CD4-positive, CD25-positive, alpha-beta regulatory T cell (primary cell): ENCODE results near the gene GPX1. TPM values are rescaled to one million over a fixed set of nuclear protein-coding genes. Genes with fewer than 3 reads are reported as not detected.
"Not testable (repeated sequence)": the region's sequence is repeated elsewhere in the genome, so short reads cannot be mapped to it uniquely, and the experiment has no call there.

Experiments
- ATAC-seq, 2 donors: fragments of 150-1000 bp; cut with Tn5 transposase; one replicate each; pipeline ENCODE4 v1.10.0; 2021; ENCODE audit warnings: low read depth in 2 of 2, moderate number of reproducible peaks in 2 of 2, moderate library complexity in 1 of 2
- DNase-seq, 3 donors: peaks; one replicate each; pipeline versions ENCODE4 v3.0.0 to v3.0.0-alpha.2; 2012 to 2022; ENCODE audit warnings: mixed read lengths in 1 of 3
- H3K27ac ChIP-seq: one replicate; pipeline ENCODE4 v1.7.0; 2013; ENCODE audit warnings: mild to moderate bottlenecking, low read length; ENCODE audit not compliant: insufficient read depth, poor library complexity, severe bottlenecking
- H3K27me3 ChIP-seq: one replicate; pipeline ENCODE4 v1.7.0; 2013; ENCODE audit warnings: low read length; ENCODE audit not compliant: control insufficient read depth, insufficient read depth
- H3K36me3 ChIP-seq: one replicate; pipeline ENCODE4 v1.7.0; 2013; ENCODE audit warnings: mild to moderate bottlenecking, low read length, moderate library complexity; ENCODE audit not compliant: control insufficient read depth, insufficient read depth
- H3K4me1 ChIP-seq: 2 replicates; pipeline ENCODE4 v1.7.0; 2013; ENCODE audit warnings: mild to moderate bottlenecking, low read length; ENCODE audit not compliant: insufficient read depth, control insufficient read depth, poor library complexity, severe bottlenecking
- H3K4me3 ChIP-seq: one replicate; pipeline ENCODE4 v1.7.0; 2013; ENCODE audit warnings: low read depth, mild to moderate bottlenecking, low read length, moderate library complexity
- H3K9me3 ChIP-seq, 2 experiments: 1 replicate in 1 of 2; 2 replicates in 1 of 2; pipeline ENCODE4 v1.7.0; 2013; ENCODE audit warnings: low read length in 2 of 2, mild to moderate bottlenecking in 1 of 2, moderate library complexity in 1 of 2; ENCODE audit not compliant: control insufficient read depth in 2 of 2
- H3K27ac Mint-ChIP-seq, 3 donors: one replicate each; pipeline ENCODE4 v1.8.0; 2020 to 2022; ENCODE audit warnings: mild to moderate bottlenecking in 3 of 3, mixed read lengths in 3 of 3, moderate library complexity in 2 of 3
- H3K27me3 Mint-ChIP-seq: one replicate; pipeline ENCODE4 v1.8.0; 2022; ENCODE audit warnings: mild to moderate bottlenecking, mixed read lengths
- H3K36me3 Mint-ChIP-seq: one replicate; pipeline ENCODE4 v1.8.0; 2020; ENCODE audit warnings: mixed read lengths
- H3K4me1 Mint-ChIP-seq, 4 donors: one replicate each; pipeline ENCODE4 v1.8.0; 2020 to 2022; ENCODE audit warnings: mixed read lengths in 4 of 4, mild to moderate bottlenecking in 1 of 4
- H3K4me3 Mint-ChIP-seq, 4 donors: one replicate each; pipeline ENCODE4 v1.8.0; 2020 to 2022; ENCODE audit warnings: mild to moderate bottlenecking in 4 of 4, mixed read lengths in 4 of 4, moderate library complexity in 3 of 4
- H3K9me3 Mint-ChIP-seq, 7 donors: one replicate each; pipeline ENCODE4 v1.8.0; 2020 to 2022; ENCODE audit warnings: mixed read lengths in 7 of 7, mild to moderate bottlenecking in 3 of 7, moderate library complexity in 2 of 7
- polyA plus RNA-seq, 4 donors: library from polyadenylated mRNA; unstranded; fragments of 300-500 nt; fragmentation: Illumina TruSeq; gene quantifications; one replicate each; pipeline ENCODE4 v1.2.3, GENCODE V29; 2021
- total RNA-seq: library from RNA; stranded (reverse); gene quantifications from one replicate; pipeline ENCODE4 v1.2.3, GENCODE V29; 2022

The GPX1 gene
- total and polyA plus RNA-seq, 5 donors from 2014 or later: 74.1 to 304 (median 241) TPM

GRCh38 chr3:49391310-49391709 lies 33.2 kb upstream of the GPX1 start:
- H3K27me3 ChIP-seq, H3K27me3 Mint-ChIP-seq, H3K9me3 ChIP-seq, H3K27ac ChIP-seq, H3K27ac Mint-ChIP-seq, DNase-seq, ATAC-seq, H3K4me3 ChIP-seq, H3K4me3 Mint-ChIP-seq, H3K9me3 Mint-ChIP-seq: not testable (repeated sequence)
- Histone ChIP-seq H3K36me3 (peaks cover 17% of the 10 kb centered on the region), H3K4me1 (peaks cover 22% of the 10 kb centered on the region)
- peaks cover 21% of the 10 kb centered on the region for H3K36me3 Mint-ChIP-seq
- peaks cover 14 to 80% (median 41%) of the 10 kb centered on the region in 4 donors for H3K4me1 Mint-ChIP-seq

GRCh38 chr3:49389297-49389696 lies 31.1 kb upstream of the GPX1 start:
- peaks cover 8% of the 10 kb centered on the region for H3K36me3 ChIP-seq
- no peak overlapping the region for H3K27ac Mint-ChIP-seq
- DNase-seq (no peak), ATAC-seq (no peak)
- H3K4me3 Mint-ChIP-seq: peak overlapping the region in 1 of 4 donors; percentile 50
- no peaks in the 10 kb centered on the region for H3K27me3 Mint-ChIP-seq
- no peaks in the 10 kb centered on the region for H3K9me3 ChIP-seq
- H3K4me3 ChIP-seq: no peak overlapping the region
- peaks cover 15 to 79% (median 39%) of the 10 kb centered on the region in 4 donors for H3K4me1 Mint-ChIP-seq
- H3K36me3 Mint-ChIP-seq: peaks cover 11% of the 10 kb centered on the region
- no peak overlapping the region for H3K27ac ChIP-seq
- no peaks in the 10 kb centered on the region for H3K9me3 Mint-ChIP-seq
- H3K27me3 ChIP-seq: no peaks in the 10 kb centered on the region
- H3K4me1 ChIP-seq: peaks cover 38% of the 10 kb centered on the region

GRCh38 chr3:49388289-49388820 lies 30.2 kb upstream of the GPX1 start:
- H3K27ac ChIP-seq: no peak overlapping the region
- H3K36me3 Mint-ChIP-seq: peaks cover 10% of the 10 kb centered on the region
- no peaks in the 10 kb centered on the region for H3K27me3 ChIP-seq
- H3K4me3 ChIP-seq: no peak overlapping the region
- H3K36me3 ChIP-seq: peaks cover 8% of the 10 kb centered on the region
- H3K9me3 Mint-ChIP-seq: no peaks in the 10 kb centered on the region
- DNase-seq (no peak), ATAC-seq (no peak)
- peak overlapping the region in 2 of 3 donors; percentile 5 to 39 for H3K27ac Mint-ChIP-seq
- peaks cover 15 to 79% (median 46%) of the 10 kb centered on the region in 4 donors for H3K4me1 Mint-ChIP-seq
- no peaks in the 10 kb centered on the region for H3K9me3 ChIP-seq
- no peaks in the 10 kb centered on the region for H3K27me3 Mint-ChIP-seq
- peaks cover 38% of the 10 kb centered on the region for H3K4me1 ChIP-seq
- H3K4me3 Mint-ChIP-seq: peak overlapping the region in 2 of 4 donors; percentile 3 to 30

- H3K4me3 ChIP-seq: no peak overlapping the region
- H3K27me3 Mint-ChIP-seq: no peaks in the 10 kb centered on the region
- H3K9me3 ChIP-seq: no peaks in the 10 kb centered on the region
- H3K36me3 ChIP-seq: peaks cover 8% of the 10 kb centered on the region
- DNase-seq: no peak
- peaks cover 15 to 79% (median 44%) of the 10 kb centered on the region in 4 donors for H3K4me1 Mint-ChIP-seq
- peaks cover 7% of the 10 kb centered on the region for H3K36me3 Mint-ChIP-seq
- no peak for ATAC-seq
- peaks cover 38% of the 10 kb centered on the region for H3K4me1 ChIP-seq
- peak overlapping the region in 2 of 4 donors; percentile 30 to 51 for H3K4me3 Mint-ChIP-seq
- no peaks in the 10 kb centered on the region for H3K27me3 ChIP-seq
- peak overlapping the region in 1 of 3 donors; percentile 39 for H3K27ac Mint-ChIP-seq
- H3K9me3 Mint-ChIP-seq: no peaks in the 10 kb centered on the region
- H3K27ac ChIP-seq: no peak overlapping the region
These were observed 29.6 kb upstream of the GPX1 start for GRCh38 chr3:49387721-49388120.

- no peak overlapping the region for H3K27ac ChIP-seq
- Mint-ChIP-seq H3K4me3 (peak overlapping the region in 3 of 4 donors; percentile 0 to 35 (median 21)), H3K9me3 (no peaks in the 10 kb centered on the region), H3K27ac (peak overlapping the region in 2 of 3 donors; percentile 4 to 9), H3K27me3 (no peaks in the 10 kb centered on the region), H3K4me1 (peaks cover 15 to 83% (median 42%) of the 10 kb centered on the region in 4 donors), H3K36me3 (peaks cover 7% of the 10 kb centered on the region)
- peaks cover 38% of the 10 kb centered on the region for H3K4me1 ChIP-seq
- H3K9me3 ChIP-seq: no peaks in the 10 kb centered on the region
- no peak for ATAC-seq
- peaks cover 4% of the 10 kb centered on the region for H3K36me3 ChIP-seq
- DNase-seq: no peak
- H3K4me3 ChIP-seq: peak overlapping the region; percentile 26
- no peaks in the 10 kb centered on the region for H3K27me3 ChIP-seq
These were observed 28.1 kb upstream of the GPX1 start for GRCh38 chr3:49386056-49386756.

- Histone ChIP-seq H3K36me3 (peaks cover 4% of the 10 kb centered on the region), H3K27ac (no peak overlapping the region), H3K4me1 (peaks cover 38% of the 10 kb centered on the region), H3K9me3 (no peaks in the 10 kb centered on the region), H3K27me3 (no peaks in the 10 kb centered on the region), H3K4me3 (peak overlapping the region; percentile 26)
- peaks cover 15 to 85% (median 41%) of the 10 kb centered on the region in 4 donors for H3K4me1 Mint-ChIP-seq
- H3K9me3 Mint-ChIP-seq: no peaks in the 10 kb centered on the region
- H3K27me3 Mint-ChIP-seq: no peaks in the 10 kb centered on the region
- ATAC-seq (no peak), DNase-seq (no peak)
- peak overlapping the region in 2 of 4 donors; percentile 11 to 15 for H3K4me3 Mint-ChIP-seq
- H3K36me3 Mint-ChIP-seq: peaks cover 7% of the 10 kb centered on the region
- H3K27ac Mint-ChIP-seq: peak overlapping the region in 1 of 3 donors; percentile 4
These were observed 27.5 kb upstream of the GPX1 start for GRCh38 chr3:49385617-49386016.

GRCh38 chr3:49383387-49383786 lies 25.2 kb upstream of the GPX1 start:
- H3K4me3 Mint-ChIP-seq: no peak overlapping the region
- no peak overlapping the region for H3K27ac ChIP-seq
- H3K27me3 ChIP-seq: no peaks in the 10 kb centered on the region
- H3K4me1 ChIP-seq: peaks cover 32% of the 10 kb centered on the region
- no peaks in the 10 kb centered on the region for H3K27me3 Mint-ChIP-seq
- peak overlapping the region in 1 of 3 donors; percentile 32 for H3K27ac Mint-ChIP-seq
- no peaks in the 10 kb centered on the region for H3K9me3 Mint-ChIP-seq
- ATAC-seq: no peak
- no peak overlapping the region for H3K4me3 ChIP-seq
- no peaks in the 10 kb centered on the region for H3K9me3 ChIP-seq
- peaks cover 26 to 86% (median 46%) of the 10 kb centered on the region in 4 donors for H3K4me1 Mint-ChIP-seq
- H3K36me3 Mint-ChIP-seq: peaks cover 3% of the 10 kb centered on the region
- peaks cover 3% of the 10 kb centered on the region for H3K36me3 ChIP-seq
- no peak for DNase-seq
